ENCODE data around the gene GINS2.
A peak's percentile ranks its signal among the peaks of the same experiment; 100 is the strongest.

GINS2 gene

GRCh38 chr16:85688586-85689284 is at the start of gene GINS2:
Gene GINS2, minus strand, starts transcription at chr16:85688954. Its CDS starts 56 bp downstream, at chr16:85688898.
- DNase-seq (ENCODE audit: low spot score) = peak; percentile 99

- DNase-seq (ENCODE audit: low spot score) = no peak
These were observed 48.2 kb upstream of the GINS2 start for GRCh38 chr16:85736921-85737320.

- no peak for DNase-seq (ENCODE audit: low spot score)
These were observed 47.2 kb upstream of the GINS2 start for GRCh38 chr16:85735946-85736345.

GRCh38 chr16:85735225-85735635 is 46.5 kb upstream of the GINS2 start:
- no peak for DNase-seq (ENCODE audit: low spot score)

- DNase-seq (ENCODE audit: low spot score) = no peak
These were observed 45.7 kb upstream of the GINS2 start for GRCh38 chr16:85734311-85735017.

GRCh38 chr16:85733839-85734170 is 45.1 kb upstream of the GINS2 start:
- peak; percentile 47 for DNase-seq (ENCODE audit: low spot score)

- no peak for DNase-seq (ENCODE audit: low spot score)
These were observed 44.5 kb upstream of the GINS2 start for GRCh38 chr16:85733155-85733838.

- no peak for DNase-seq (ENCODE audit: low spot score)
These were observed 42.4 kb upstream of the GINS2 start for GRCh38 chr16:85731179-85731578.

- no peak for DNase-seq (ENCODE audit: low spot score)
These were observed 41.4 kb upstream of the GINS2 start for GRCh38 chr16:85730186-85730465.

- DNase-seq (ENCODE audit: low spot score) = no peak
These were observed 40.9 kb upstream of the GINS2 start for GRCh38 chr16:85729452-85730185.

GRCh38 chr16:85728879-85729278 is 40.1 kb upstream of the GINS2 start:
- no peak for DNase-seq (ENCODE audit: low spot score)

GRCh38 chr16:85724936-85725335 is 36.2 kb upstream of the GINS2 start:
- DNase-seq (ENCODE audit: low spot score) = no peak

- no peak for DNase-seq (ENCODE audit: low spot score)
These were observed 35.5 kb upstream of the GINS2 start for GRCh38 chr16:85724126-85724879.

- DNase-seq (ENCODE audit: low spot score) = no peak
These were observed 33.6 kb upstream of the GINS2 start for GRCh38 chr16:85722128-85722893.

- DNase-seq (ENCODE audit: low spot score) = no peak
These were observed 31.5 kb upstream of the GINS2 start for GRCh38 chr16:85720302-85720637.

GRCh38 chr16:85719605-85720301 is 31.0 kb upstream of the GINS2 start:
- no peak for DNase-seq (ENCODE audit: low spot score)

GRCh38 chr16:85718682-85719081 is 29.9 kb upstream of the GINS2 start:
- no peak for DNase-seq (ENCODE audit: low spot score)

GRCh38 chr16:85718153-85718477 is 29.4 kb upstream of the GINS2 start:
- DNase-seq (ENCODE audit: low spot score) = no peak

- peak; percentile 76 for DNase-seq (ENCODE audit: low spot score)
These were observed 28.8 kb upstream of the GINS2 start for GRCh38 chr16:85717393-85718152.

- DNase-seq (ENCODE audit: low spot score) = no peak
These were observed 27.9 kb upstream of the GINS2 start for GRCh38 chr16:85716680-85717038.
